ENCODE measurements around the gene ATP11C. TPM values are rescaled to one million over a fixed set of nuclear protein-coding genes. Genes with fewer than 3 reads are reported as not detected.

The ATP11C gene
- total and polyA plus RNA-seq, 2 of the 4 experiments (the other 2 are of a cell fraction) = 19.3 to 40.0 TPM

GRCh38 chrX:139869796-139870195 lies 63.1 kb downstream of the ATP11C start:
- Histone ChIP-seq H2BK20ac (ENCODE audit: low read depth, low read length) (no peak overlapping the region), H4K91ac (ENCODE audit: insufficient read depth, low read depth, low read length) (no peak overlapping the region), H4K8ac (ENCODE audit: low read depth in 2 of 2, low read length in 2 of 2) (no peak overlapping the region), H3K27me3 (ENCODE audit: control insufficient read depth, insufficient read depth, low read length) (no peaks in the 10 kb centered on the region), H3K18ac (ENCODE audit: low read depth, low read length) (no peak overlapping the region), H3K9me3 (ENCODE audit: control insufficient read depth, insufficient read depth, low read length) (no peaks in the 10 kb centered on the region), H3K23ac (ENCODE audit: low read depth, low read length) (no peak overlapping the region), H3K4me3 (ENCODE audit: insufficient read depth, low read depth, low read length) (no peak overlapping the region), H3K36me3 (ENCODE audit: control insufficient read depth, insufficient read depth, low read length) (no peaks in the 10 kb centered on the region), H4K20me1 (ENCODE audit: insufficient read depth, low read length) (no peaks in the 10 kb centered on the region), H2AFZ (replicated peaks; ENCODE audit: low read length, poor library complexity) (no peak overlapping the region), H2AK9ac (replicated peaks; ENCODE audit: low read depth, low read length, poor library complexity) (no peak overlapping the region), H3K14ac (replicated peaks; ENCODE audit: low read depth, low read length) (no peak overlapping the region), H2BK15ac (ENCODE audit: low read depth, low read length) (no peak overlapping the region), H3K9me1 (ENCODE audit: insufficient read depth, low read length) (no peaks in the 10 kb centered on the region), H3K27ac (ENCODE audit: insufficient read depth, low read length) (no peak overlapping the region), H4K5ac (ENCODE audit: low read depth, low read length) (no peak overlapping the region), H3K4me1 (ENCODE audit: control insufficient read depth, insufficient read depth, low read length) (no peaks in the 10 kb centered on the region), H2BK120ac (ENCODE audit: low read depth, low read length) (no peak overlapping the region), H3K9ac (ENCODE audit: low read depth, low read length) (no peak overlapping the region), H3K56ac (ENCODE audit: extremely low read depth, insufficient read depth, low read length) (no peak overlapping the region), H2AK5ac (ENCODE audit: low read depth, low read length) (no peak overlapping the region), H3K4ac (ENCODE audit: low read depth, low read length) (no peak overlapping the region), H2BK5ac (ENCODE audit: low read depth, low read length, poor library complexity, severe bottlenecking) (no peak overlapping the region), H3K79me1 (ENCODE audit: low read depth in 1 of 2, low read length in 2 of 2) (peaks cover 0 to 3% of the 10 kb centered on the region in 2 experiments; a peak in 1 of 4 replicates), H3K4me2 (ENCODE audit: low read depth, low read length) (no peak overlapping the region)
- DNase-seq = no peak
- in situ Hi-C loops (cut with MboI; ENCODE audit: low sequenced_read_pairs) = no loop called here
- ChIA-PET CTCF (no interaction called here), POLR2A (ENCODE audit: unreplicated experiment) (interaction anchor here (1.2 kb wide), 1 partner anchor 11 kb away, joined by 7 read pairs; no protein-coding TSS in a partner anchor)
- ATAC-seq (ENCODE audit: low read depth) = no peak
- WGBS, 2 experiments (ENCODE audit: extremely low coverage in 2 of 2, insufficient read length in 1 of 2) = 100% methylated on average over 1 of the region's 1 CpG; no CpG with 5 or more reads in 1 of the 2 experiments
- no TSS peak for BruUV-seq (replicated peaks)
- intact Hi-C loops (cut with micrococcal nuclease) = no loop called here
- dilution Hi-C loops (cut with HindIII; ENCODE audit: low sequenced_read_pairs, unreplicated experiment) = no loop called here
- TF ChIP-seq CEBPB (IDR thresholded peaks at IDR 0.05; ENCODE audit: low read depth, low read length) = no peak
- TF ChIP-seq, protein P1, sequence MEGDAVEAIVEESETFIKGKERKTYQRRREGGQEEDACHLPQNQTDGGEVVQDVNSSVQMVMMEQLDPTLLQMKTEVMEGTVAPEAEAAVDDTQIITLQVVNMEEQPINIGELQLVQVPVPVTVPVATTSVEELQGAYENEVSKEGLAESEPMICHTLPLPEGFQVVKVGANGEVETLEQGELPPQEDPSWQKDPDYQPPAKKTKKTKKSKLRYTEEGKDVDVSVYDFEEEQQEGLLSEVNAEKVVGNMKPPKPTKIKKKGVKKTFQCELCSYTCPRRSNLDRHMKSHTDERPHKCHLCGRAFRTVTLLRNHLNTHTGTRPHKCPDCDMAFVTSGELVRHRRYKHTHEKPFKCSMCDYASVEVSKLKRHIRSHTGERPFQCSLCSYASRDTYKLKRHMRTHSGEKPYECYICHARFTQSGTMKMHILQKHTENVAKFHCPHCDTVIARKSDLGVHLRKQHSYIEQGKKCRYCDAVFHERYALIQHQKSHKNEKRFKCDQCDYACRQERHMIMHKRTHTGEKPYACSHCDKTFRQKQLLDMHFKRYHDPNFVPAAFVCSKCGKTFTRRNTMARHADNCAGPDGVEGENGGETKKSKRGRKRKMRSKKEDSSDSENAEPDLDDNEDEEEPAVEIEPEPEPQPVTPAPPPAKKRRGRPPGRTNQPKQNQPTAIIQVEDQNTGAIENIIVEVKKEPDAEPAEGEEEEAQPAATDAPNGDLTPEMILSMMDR (conservative IDR thresholded peaks at IDR 0.05; ENCODE audit: low read depth, low read length) = no peak
- TF ChIP-seq, protein P2, sequence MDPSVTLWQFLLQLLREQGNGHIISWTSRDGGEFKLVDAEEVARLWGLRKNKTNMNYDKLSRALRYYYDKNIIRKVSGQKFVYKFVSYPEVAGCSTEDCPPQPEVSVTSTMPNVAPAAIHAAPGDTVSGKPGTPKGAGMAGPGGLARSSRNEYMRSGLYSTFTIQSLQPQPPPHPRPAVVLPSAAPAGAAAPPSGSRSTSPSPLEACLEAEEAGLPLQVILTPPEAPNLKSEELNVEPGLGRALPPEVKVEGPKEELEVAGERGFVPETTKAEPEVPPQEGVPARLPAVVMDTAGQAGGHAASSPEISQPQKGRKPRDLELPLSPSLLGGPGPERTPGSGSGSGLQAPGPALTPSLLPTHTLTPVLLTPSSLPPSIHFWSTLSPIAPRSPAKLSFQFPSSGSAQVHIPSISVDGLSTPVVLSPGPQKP (IDR thresholded peaks at IDR 0.05; ENCODE audit: borderline replicate concordance, low read depth, low read length) = no peak
- no peak for TF ChIP-seq RFX5 (IDR thresholded peaks at IDR 0.05; ENCODE audit: low read depth, low read length)
- no peak for TF ChIP-seq MAZ (IDR thresholded peaks at IDR 0.05; ENCODE audit: borderline replicate concordance, low read depth, low read length)
- no peak for TF ChIP-seq RAD21 (IDR thresholded peaks at IDR 0.05; ENCODE audit: low read length)
- no peak for TF ChIP-seq MAFK (IDR thresholded peaks at IDR 0.05; ENCODE audit: low read depth, low read length)
- no peak for TF ChIP-seq POLR2A (IDR thresholded peaks at IDR 0.05; ENCODE audit: low read depth, low read length)
- no peak for TF ChIP-seq NFE2L2 (IDR thresholded peaks at IDR 0.05; ENCODE audit: low read depth, low read length)
- no peak for TF ChIP-seq RCOR1 (IDR thresholded peaks at IDR 0.05; ENCODE audit: insufficient replicate concordance, low read length)
- TF ChIP-seq, protein P3, sequence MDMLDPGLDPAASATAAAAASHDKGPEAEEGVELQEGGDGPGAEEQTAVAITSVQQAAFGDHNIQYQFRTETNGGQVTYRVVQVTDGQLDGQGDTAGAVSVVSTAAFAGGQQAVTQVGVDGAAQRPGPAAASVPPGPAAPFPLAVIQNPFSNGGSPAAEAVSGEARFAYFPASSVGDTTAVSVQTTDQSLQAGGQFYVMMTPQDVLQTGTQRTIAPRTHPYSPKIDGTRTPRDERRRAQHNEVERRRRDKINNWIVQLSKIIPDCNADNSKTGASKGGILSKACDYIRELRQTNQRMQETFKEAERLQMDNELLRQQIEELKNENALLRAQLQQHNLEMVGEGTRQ (IDR thresholded peaks at IDR 0.05; ENCODE audit: low read depth, low read length) = no peak
- TF ChIP-seq SMC3 (IDR thresholded peaks at IDR 0.05; ENCODE audit: low read depth, low read length) = no peak
- TF ChIP-seq MXI1 (IDR thresholded peaks at IDR 0.05; ENCODE audit: borderline replicate concordance, low read depth, low read length) = no peak
- no peak for TF ChIP-seq FOS (IDR thresholded peaks at IDR 0.05; ENCODE audit: low read depth, low read length)
- TF ChIP-seq BHLHE40 (IDR thresholded peaks at IDR 0.05; ENCODE audit: low read depth, low read length) = no peak
- no peak for TF ChIP-seq CHD1 (IDR thresholded peaks at IDR 0.05; ENCODE audit: low read depth, low read length)
